GM19467 (cell line): ENCODE measurements around the gene SANBR.
"Not testable (repeated sequence)": the region's sequence is repeated elsewhere in the genome, so short reads cannot be mapped to it uniquely, and the experiment has no call there.

Experiments used
- ATAC-seq: cut with Tn5 transposase; IDR thresholded peaks from one replicate; pipeline ENCODE4 v1.9.1; 2021; ENCODE audit warnings: mild to moderate bottlenecking, moderate library complexity; ENCODE audit not compliant: unreplicated experiment

The SANBR gene

GRCh38 chr2:61065714-61066709, at the start of gene SANBR:
Gene SANBR, plus strand, starts transcription at chr2:61065871. Its CDS starts 4,480 bp downstream, at chr2:61070351.
- ATAC-seq, result peak; percentile 97

- no peak for ATAC-seq
These were observed 49.7 kb upstream of the SANBR start for GRCh38 chr2:61015976-61016375.

- ATAC-seq, result no peak
These were observed 49.2 kb upstream of the SANBR start for GRCh38 chr2:61016392-61017002.

GRCh38 chr2:61017003-61017555, 48.6 kb upstream of the SANBR start:
- peak; percentile 54 for ATAC-seq

GRCh38 chr2:61017556-61018317, 47.9 kb upstream of the SANBR start, which contains the start of the genes PEX13 and PUS10:
Gene PEX13, plus strand, starts transcription at chr2:61017720. Its CDS starts 40 bp downstream, at chr2:61017760.
Gene PUS10, minus strand, starts transcription at chr2:61018255. Its CDS starts 6,365 bp downstream, at chr2:61011890.
- ATAC-seq, result peak; percentile 74

- ATAC-seq, result no peak
These were observed 47.3 kb upstream of the SANBR start for GRCh38 chr2:61018318-61018755.

GRCh38 chr2:61018798-61019197, 46.9 kb upstream of the SANBR start:
- ATAC-seq, result no peak

GRCh38 chr2:61021228-61021660, 44.4 kb upstream of the SANBR start:
- ATAC-seq, result no peak

- ATAC-seq, result no peak
These were observed 42.0 kb upstream of the SANBR start for GRCh38 chr2:61023670-61024069.

- no peak for ATAC-seq
These were observed 36.1 kb upstream of the SANBR start for GRCh38 chr2:61029533-61029932.

- ATAC-seq, result not testable (repeated sequence)
These were observed 31.1 kb upstream of the SANBR start for GRCh38 chr2:61034592-61034991.

GRCh38 chr2:61036643-61037042, 29.0 kb upstream of the SANBR start:
- not testable (repeated sequence) for ATAC-seq

- no peak for ATAC-seq
These were observed 22.9 kb upstream of the SANBR start for GRCh38 chr2:61042807-61043206.

GRCh38 chr2:61044636-61045035, 21.0 kb upstream of the SANBR start:
- no peak for ATAC-seq

GRCh38 chr2:61045226-61045625, 20.4 kb upstream of the SANBR start:
- ATAC-seq, result no peak

- ATAC-seq, result no peak
These were observed 19.7 kb upstream of the SANBR start for GRCh38 chr2:61045999-61046398.

GRCh38 chr2:61055557-61055956, 10.1 kb upstream of the SANBR start:
- no peak for ATAC-seq

GRCh38 chr2:61057562-61057961, 8.1 kb upstream of the SANBR start:
- no peak for ATAC-seq

- ATAC-seq, result no peak
These were observed 6.3 kb upstream of the SANBR start for GRCh38 chr2:61059382-61059781.

GRCh38 chr2:61074100-61074499, 8.4 kb downstream of the SANBR start:
- no peak for ATAC-seq

- no peak for ATAC-seq
These were observed 20.2 kb downstream of the SANBR start for GRCh38 chr2:61085883-61086282.
